ENCODE results near the gene TPBGL.
A peak's percentile ranks its signal among the peaks of the same experiment; 100 is the strongest.

Gene TPBGL

GRCh38 chr11:75280770-75281468 lies 40.3 kb downstream of the TPBGL start:
- H3K4me1 ChIP-seq (ENCODE audit: control insufficient read depth, insufficient read depth, low read length) = peaks cover 15% of the 10 kb centered on the region
- no peak overlapping the region for H3K4me3 ChIP-seq (ENCODE audit: low read length in 2 of 2)
- H3K9ac ChIP-seq (ENCODE audit: low read length in 2 of 2) = peak overlapping the region in 1 of 2 donors; percentile 13
- H3K9me3 ChIP-seq (ENCODE audit: control insufficient read depth in 2 of 2, low read length in 2 of 2) = no peaks in the 10 kb centered on the region
- H3K27ac ChIP-seq (ENCODE audit: low read length) = no peak overlapping the region
- H3K36me3 ChIP-seq (ENCODE audit: control insufficient read depth in 2 of 2, insufficient read depth in 2 of 2, low read length in 2 of 2) = peaks cover 58 to 70% of the 10 kb centered on the region in 2 donors
- H3K27me3 ChIP-seq (ENCODE audit: control insufficient read depth in 1 of 2, insufficient read depth in 2 of 2, low read length in 2 of 2) = no peaks in the 10 kb centered on the region

- peaks cover 15% of the 10 kb centered on the region for H3K4me1 ChIP-seq (ENCODE audit: control insufficient read depth, insufficient read depth, low read length)
- no peak overlapping the region for H3K27ac ChIP-seq (ENCODE audit: low read length)
- no peaks in the 10 kb centered on the region for H3K27me3 ChIP-seq (ENCODE audit: control insufficient read depth in 1 of 2, insufficient read depth in 2 of 2, low read length in 2 of 2)
- H3K9me3 ChIP-seq (ENCODE audit: control insufficient read depth in 2 of 2, low read length in 2 of 2) = no peaks in the 10 kb centered on the region
- H3K9ac ChIP-seq (ENCODE audit: low read length in 2 of 2) = no peak overlapping the region
- peaks cover 56 to 69% of the 10 kb centered on the region in 2 donors for H3K36me3 ChIP-seq (ENCODE audit: control insufficient read depth in 2 of 2, insufficient read depth in 2 of 2, low read length in 2 of 2)
- no peak overlapping the region for H3K4me3 ChIP-seq (ENCODE audit: low read length in 2 of 2)
Observed at GRCh38 chr11:75281469-75282095, 41.0 kb downstream of the TPBGL start.

GRCh38 chr11:75283391-75283931 lies 42.9 kb downstream of the TPBGL start:
- H3K4me3 ChIP-seq (ENCODE audit: low read length in 2 of 2) = no peak overlapping the region
- no peak overlapping the region for H3K27ac ChIP-seq (ENCODE audit: low read length)
- H3K36me3 ChIP-seq (ENCODE audit: control insufficient read depth in 2 of 2, insufficient read depth in 2 of 2, low read length in 2 of 2) = peaks cover 48 to 61% of the 10 kb centered on the region in 2 donors
- no peak overlapping the region for H3K9ac ChIP-seq (ENCODE audit: low read length in 2 of 2)
- H3K27me3 ChIP-seq (ENCODE audit: control insufficient read depth in 1 of 2, insufficient read depth in 2 of 2, low read length in 2 of 2) = no peaks in the 10 kb centered on the region
- H3K4me1 ChIP-seq (ENCODE audit: control insufficient read depth, insufficient read depth, low read length) = peaks cover 15% of the 10 kb centered on the region
- H3K9me3 ChIP-seq (ENCODE audit: control insufficient read depth in 2 of 2, low read length in 2 of 2) = no peaks in the 10 kb centered on the region

- Histone ChIP-seq H3K9me3 (ENCODE audit: control insufficient read depth in 2 of 2, low read length in 2 of 2) (no peaks in the 10 kb centered on the region), H3K4me3 (ENCODE audit: low read length in 2 of 2) (no peak overlapping the region), H3K36me3 (ENCODE audit: control insufficient read depth in 2 of 2, insufficient read depth in 2 of 2, low read length in 2 of 2) (peaks cover 47 to 60% of the 10 kb centered on the region in 2 donors), H3K27ac (ENCODE audit: low read length) (no peak overlapping the region), H3K9ac (ENCODE audit: low read length in 2 of 2) (peak overlapping the region in 1 of 2 donors; percentile 5), H3K4me1 (ENCODE audit: control insufficient read depth, insufficient read depth, low read length) (peaks cover 18% of the 10 kb centered on the region), H3K27me3 (ENCODE audit: control insufficient read depth in 1 of 2, insufficient read depth in 2 of 2, low read length in 2 of 2) (no peaks in the 10 kb centered on the region)
Observed at GRCh38 chr11:75285776-75286360, 45.3 kb downstream of the TPBGL start.

GRCh38 chr11:75286826-75287465 lies 46.4 kb downstream of the TPBGL start:
- H3K27me3 ChIP-seq (ENCODE audit: control insufficient read depth in 1 of 2, insufficient read depth in 2 of 2, low read length in 2 of 2) = no peaks in the 10 kb centered on the region
- H3K9ac ChIP-seq (ENCODE audit: low read length in 2 of 2) = no peak overlapping the region
- peaks cover 40 to 52% of the 10 kb centered on the region in 2 donors for H3K36me3 ChIP-seq (ENCODE audit: control insufficient read depth in 2 of 2, insufficient read depth in 2 of 2, low read length in 2 of 2)
- peaks cover 14% of the 10 kb centered on the region for H3K4me1 ChIP-seq (ENCODE audit: control insufficient read depth, insufficient read depth, low read length)
- no peaks in the 10 kb centered on the region for H3K9me3 ChIP-seq (ENCODE audit: control insufficient read depth in 2 of 2, low read length in 2 of 2)
- H3K4me3 ChIP-seq (ENCODE audit: low read length in 2 of 2) = no peak overlapping the region
- no peak overlapping the region for H3K27ac ChIP-seq (ENCODE audit: low read length)

- H3K4me3 ChIP-seq (ENCODE audit: low read length in 2 of 2) = no peak overlapping the region
- no peak overlapping the region for H3K27ac ChIP-seq (ENCODE audit: low read length)
- H3K27me3 ChIP-seq (ENCODE audit: control insufficient read depth in 1 of 2, insufficient read depth in 2 of 2, low read length in 2 of 2) = no peaks in the 10 kb centered on the region
- peaks cover 16% of the 10 kb centered on the region for H3K4me1 ChIP-seq (ENCODE audit: control insufficient read depth, insufficient read depth, low read length)
- H3K9me3 ChIP-seq (ENCODE audit: control insufficient read depth in 2 of 2, low read length in 2 of 2) = no peaks in the 10 kb centered on the region
- peaks cover 38 to 45% of the 10 kb centered on the region in 2 donors for H3K36me3 ChIP-seq (ENCODE audit: control insufficient read depth in 2 of 2, insufficient read depth in 2 of 2, low read length in 2 of 2)
- H3K9ac ChIP-seq (ENCODE audit: low read length in 2 of 2) = no peak overlapping the region
Observed at GRCh38 chr11:75287579-75287978, 47.0 kb downstream of the TPBGL start.

- H3K9ac ChIP-seq (ENCODE audit: low read length in 2 of 2) = no peak overlapping the region
- peaks cover 27 to 39% of the 10 kb centered on the region in 2 donors for H3K36me3 ChIP-seq (ENCODE audit: control insufficient read depth in 2 of 2, insufficient read depth in 2 of 2, low read length in 2 of 2)
- peaks cover 25% of the 10 kb centered on the region for H3K4me1 ChIP-seq (ENCODE audit: control insufficient read depth, insufficient read depth, low read length)
Observed at GRCh38 chr11:75289511-75289760, 48.9 kb downstream of the TPBGL start.

GRCh38 chr11:75289919-75290318 lies 49.3 kb downstream of the TPBGL start:
- H3K27ac ChIP-seq (ENCODE audit: low read length) = no peak overlapping the region
- H3K9me3 ChIP-seq (ENCODE audit: control insufficient read depth in 2 of 2, low read length in 2 of 2) = no peaks in the 10 kb centered on the region
- H3K9ac ChIP-seq (ENCODE audit: low read length in 2 of 2) = no peak overlapping the region
- no peaks in the 10 kb centered on the region for H3K27me3 ChIP-seq (ENCODE audit: control insufficient read depth in 1 of 2, insufficient read depth in 2 of 2, low read length in 2 of 2)
- H3K4me1 ChIP-seq (ENCODE audit: control insufficient read depth, insufficient read depth, low read length) = peaks cover 25% of the 10 kb centered on the region
- H3K4me3 ChIP-seq (ENCODE audit: low read length in 2 of 2) = no peak overlapping the region
- H3K36me3 ChIP-seq (ENCODE audit: control insufficient read depth in 2 of 2, insufficient read depth in 2 of 2, low read length in 2 of 2) = peaks cover 27 to 37% of the 10 kb centered on the region in 2 donors

More at GRCh38 chr11:75289511-75289760, 48.9 kb downstream of the TPBGL start:
- Histone ChIP-seq H3K9me3 (ENCODE audit: control insufficient read depth in 2 of 2, low read length in 2 of 2) (no peaks in the 10 kb centered on the region), H3K4me3 (ENCODE audit: low read length in 2 of 2) (no peak overlapping the region), H3K27ac (ENCODE audit: low read length) (no peak overlapping the region), H3K27me3 (ENCODE audit: control insufficient read depth in 1 of 2, insufficient read depth in 2 of 2, low read length in 2 of 2) (no peaks in the 10 kb centered on the region)

- Histone ChIP-seq H3K9ac (ENCODE audit: low read length in 2 of 2) (no peak overlapping the region), H3K4me1 (ENCODE audit: control insufficient read depth, insufficient read depth, low read length) (peaks cover 27% of the 10 kb centered on the region), H3K36me3 (ENCODE audit: control insufficient read depth in 2 of 2, insufficient read depth in 2 of 2, low read length in 2 of 2) (peaks cover 13 to 27% of the 10 kb centered on the region in 2 donors), H3K27ac (ENCODE audit: low read length) (no peak overlapping the region), H3K9me3 (ENCODE audit: control insufficient read depth in 2 of 2, low read length in 2 of 2) (no peaks in the 10 kb centered on the region), H3K4me3 (ENCODE audit: low read length in 2 of 2) (no peak overlapping the region), H3K27me3 (ENCODE audit: control insufficient read depth in 1 of 2, insufficient read depth in 2 of 2, low read length in 2 of 2) (no peaks in the 10 kb centered on the region)
Observed at GRCh38 chr11:75291741-75292140, 51.2 kb downstream of the TPBGL start.

- Histone ChIP-seq H3K27ac (ENCODE audit: low read length) (no peak overlapping the region), H3K4me1 (ENCODE audit: control insufficient read depth, insufficient read depth, low read length) (peaks cover 27% of the 10 kb centered on the region), H3K4me3 (ENCODE audit: low read length in 2 of 2) (no peak overlapping the region), H3K9ac (ENCODE audit: low read length in 2 of 2) (no peak overlapping the region), H3K36me3 (ENCODE audit: control insufficient read depth in 2 of 2, insufficient read depth in 2 of 2, low read length in 2 of 2) (peaks cover 4 to 19% of the 10 kb centered on the region in 2 donors), H3K27me3 (ENCODE audit: control insufficient read depth in 1 of 2, insufficient read depth in 2 of 2, low read length in 2 of 2) (no peaks in the 10 kb centered on the region), H3K9me3 (ENCODE audit: control insufficient read depth in 2 of 2, low read length in 2 of 2) (no peaks in the 10 kb centered on the region)
Observed at GRCh38 chr11:75292943-75293342, 52.4 kb downstream of the TPBGL start.
